ENCODE measurements around the gene MARK2. TPM values are rescaled to one million over a fixed set of nuclear protein-coding genes. Genes with fewer than 3 reads are reported as not detected.
"Not testable (repeated sequence)": the region's sequence is repeated elsewhere in the genome, so short reads cannot be mapped to it uniquely, and the experiment has no call there.

Gene MARK2
- total RNA-seq, 1 donor from 2014 or later: 41.5 TPM

DNA sequence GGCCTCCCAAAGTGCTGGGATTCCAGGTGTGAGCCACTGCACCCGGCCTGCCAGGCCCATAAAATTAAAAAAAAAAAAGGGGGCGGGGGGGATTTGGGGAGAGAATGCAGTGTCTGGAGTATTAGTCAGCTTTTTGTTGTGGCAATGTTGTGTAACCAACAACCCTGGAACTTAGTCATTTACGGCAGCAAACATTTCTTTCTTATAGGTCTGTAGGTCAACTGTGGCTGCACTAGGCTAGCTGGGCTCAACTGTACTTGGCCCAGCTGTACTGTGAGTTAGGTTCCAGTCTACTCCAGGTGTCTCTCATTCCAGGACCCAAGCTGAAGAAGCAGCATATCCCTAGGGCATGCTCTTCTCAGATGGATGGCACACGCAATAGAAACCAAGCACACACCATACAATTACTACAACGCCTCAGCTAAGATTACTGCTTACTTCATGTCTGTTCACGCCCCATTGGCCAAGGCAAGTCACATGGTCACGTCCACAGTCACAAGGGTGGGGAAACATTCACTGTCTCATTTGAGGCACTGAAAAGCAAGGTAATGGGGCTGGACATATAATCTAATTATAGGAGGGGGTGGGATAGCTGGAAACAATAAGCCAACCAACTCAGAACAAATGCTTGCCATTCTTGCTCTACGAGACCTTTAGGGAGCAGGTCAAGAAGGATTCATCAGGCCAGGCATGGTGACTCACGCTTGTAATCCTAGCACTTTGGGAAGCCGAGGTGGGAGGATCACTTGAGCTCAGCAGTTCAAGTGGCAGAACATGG is 36.1 kb upstream of the MARK2 start:
- Mint-ChIP-seq H3K27me3 (no peaks in the 10 kb centered on the region), H3K36me3 (ENCODE audit: low read depth) (no peaks in the 10 kb centered on the region), H3K4me3 (no peak overlapping the region), H3K4me1 (no peaks in the 10 kb centered on the region), H3K27ac (no peak overlapping the region), H3K9me3 (no peaks in the 10 kb centered on the region)
- TF ChIP-seq, protein P1, sequence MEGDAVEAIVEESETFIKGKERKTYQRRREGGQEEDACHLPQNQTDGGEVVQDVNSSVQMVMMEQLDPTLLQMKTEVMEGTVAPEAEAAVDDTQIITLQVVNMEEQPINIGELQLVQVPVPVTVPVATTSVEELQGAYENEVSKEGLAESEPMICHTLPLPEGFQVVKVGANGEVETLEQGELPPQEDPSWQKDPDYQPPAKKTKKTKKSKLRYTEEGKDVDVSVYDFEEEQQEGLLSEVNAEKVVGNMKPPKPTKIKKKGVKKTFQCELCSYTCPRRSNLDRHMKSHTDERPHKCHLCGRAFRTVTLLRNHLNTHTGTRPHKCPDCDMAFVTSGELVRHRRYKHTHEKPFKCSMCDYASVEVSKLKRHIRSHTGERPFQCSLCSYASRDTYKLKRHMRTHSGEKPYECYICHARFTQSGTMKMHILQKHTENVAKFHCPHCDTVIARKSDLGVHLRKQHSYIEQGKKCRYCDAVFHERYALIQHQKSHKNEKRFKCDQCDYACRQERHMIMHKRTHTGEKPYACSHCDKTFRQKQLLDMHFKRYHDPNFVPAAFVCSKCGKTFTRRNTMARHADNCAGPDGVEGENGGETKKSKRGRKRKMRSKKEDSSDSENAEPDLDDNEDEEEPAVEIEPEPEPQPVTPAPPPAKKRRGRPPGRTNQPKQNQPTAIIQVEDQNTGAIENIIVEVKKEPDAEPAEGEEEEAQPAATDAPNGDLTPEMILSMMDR (IDR thresholded peaks at IDR 0.05): no peak
- DNase-seq (no peak), ATAC-seq (ENCODE audit: low read depth) (no peak)
- POLR2A ChIA-PET: no interaction called here
- intact Hi-C loops (cut with micrococcal nuclease): no loop called here
- CTCF ChIA-PET: interaction anchor here (1.1 kb wide), 1 partner anchor 143 kb away, joined by 3 read pairs; no protein-coding TSS in a partner anchor

DNA sequence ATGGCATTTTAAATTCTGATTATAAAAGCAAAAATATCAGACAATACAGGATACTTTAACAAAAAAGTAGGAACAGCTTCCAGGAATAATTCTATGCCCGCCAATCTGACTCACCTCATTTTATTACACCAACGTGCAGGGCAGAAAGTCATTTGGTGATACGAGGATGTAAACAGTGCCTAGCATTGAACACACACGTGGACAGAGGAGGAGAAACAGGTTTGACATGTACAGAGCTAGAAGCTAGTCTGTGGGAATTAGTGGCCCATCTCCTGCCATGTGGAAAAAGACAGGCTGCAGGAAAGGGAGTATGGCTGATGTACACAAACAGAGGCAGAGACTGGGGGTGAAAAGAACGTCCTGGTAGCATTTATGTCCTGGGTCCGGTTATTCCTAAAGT is 34.7 kb upstream of the MARK2 start:
- H3K27me3 Mint-ChIP-seq: no peaks in the 10 kb centered on the region
- no peak for ATAC-seq (ENCODE audit: low read depth)
- no peak overlapping the region for H3K4me3 Mint-ChIP-seq
- no peak overlapping the region for H3K27ac Mint-ChIP-seq
- ChIA-PET POLR2A (no interaction called here), CTCF (no interaction called here)
- intact Hi-C loops (cut with micrococcal nuclease): no loop called here
- TF ChIP-seq, protein P1 (IDR thresholded peaks at IDR 0.05): no peak
- no peaks in the 10 kb centered on the region for H3K36me3 Mint-ChIP-seq (ENCODE audit: low read depth)
- H3K4me1 Mint-ChIP-seq: no peaks in the 10 kb centered on the region
- DNase-seq: no peak
- no peaks in the 10 kb centered on the region for H3K9me3 Mint-ChIP-seq

DNA sequence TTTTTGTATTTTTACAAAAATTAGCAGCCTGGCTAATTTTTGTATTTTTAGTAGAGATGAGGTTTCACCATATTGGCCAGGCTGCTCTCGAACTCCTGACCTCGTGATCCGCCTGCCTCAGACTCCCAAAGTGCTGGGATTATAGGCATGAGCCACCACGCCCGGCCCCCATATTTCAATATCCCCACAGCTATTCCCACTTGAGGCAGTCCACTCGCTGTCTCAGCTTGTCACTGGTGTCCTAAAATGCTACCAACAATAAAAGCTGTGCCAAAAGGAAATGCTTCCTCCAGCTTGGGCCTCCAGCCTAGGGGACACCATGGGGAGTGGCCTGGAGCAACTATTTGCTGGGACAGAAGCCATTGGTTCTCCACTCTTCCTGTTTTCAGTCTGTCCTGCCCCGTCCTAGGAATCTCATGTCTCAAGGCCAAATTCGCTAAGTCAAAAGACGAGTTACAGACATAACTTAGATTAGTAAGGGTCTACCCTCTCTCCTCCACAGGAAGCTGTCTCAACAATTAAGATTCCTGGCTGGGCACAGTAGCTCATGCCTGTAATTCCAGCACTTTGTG is 33.0 kb upstream of the MARK2 start:
- no peak for ATAC-seq (ENCODE audit: low read depth)
- Mint-ChIP-seq H3K9me3 (no peaks in the 10 kb centered on the region), H3K4me1 (no peaks in the 10 kb centered on the region), H3K27ac (no peak overlapping the region), H3K27me3 (no peaks in the 10 kb centered on the region), H3K36me3 (ENCODE audit: low read depth) (no peaks in the 10 kb centered on the region), H3K4me3 (no peak overlapping the region)
- POLR2A ChIA-PET: no interaction called here
- DNase-seq: no peak
- CTCF ChIA-PET: no interaction called here
- TF ChIP-seq, protein P1 (IDR thresholded peaks at IDR 0.05): no peak
- intact Hi-C loops (cut with micrococcal nuclease): no loop called here

DNA sequence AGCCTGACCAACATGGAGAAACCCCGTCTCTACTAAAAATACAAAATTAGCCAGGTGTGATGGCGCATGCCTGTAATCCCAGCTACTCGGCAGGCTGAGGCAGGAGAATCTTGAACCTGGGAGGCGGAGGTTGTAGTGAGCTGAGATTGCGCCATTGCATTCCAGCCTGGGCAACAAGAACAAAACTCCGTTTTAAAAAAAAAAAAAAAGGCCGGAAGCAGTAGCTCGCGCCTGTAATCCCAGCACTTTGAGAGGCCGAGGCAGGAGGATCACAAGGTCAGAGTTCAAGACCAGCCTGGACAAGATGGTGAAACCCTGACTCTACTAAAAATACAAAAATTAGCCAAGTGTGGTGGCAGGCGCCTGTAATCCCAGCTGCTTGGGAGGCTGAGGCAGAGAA is 28.5 kb upstream of the MARK2 start:
- H3K27me3 Mint-ChIP-seq; CTCF ChIA-PET; H3K27ac Mint-ChIP-seq; ATAC-seq (ENCODE audit: low read depth); DNase-seq; H3K36me3 Mint-ChIP-seq (ENCODE audit: low read depth); intact Hi-C loops (cut with micrococcal nuclease); H3K4me3 Mint-ChIP-seq; H3K9me3 Mint-ChIP-seq; POLR2A ChIA-PET: not testable (repeated sequence)
- peaks cover 20% of the 10 kb centered on the region for H3K4me1 Mint-ChIP-seq

DNA sequence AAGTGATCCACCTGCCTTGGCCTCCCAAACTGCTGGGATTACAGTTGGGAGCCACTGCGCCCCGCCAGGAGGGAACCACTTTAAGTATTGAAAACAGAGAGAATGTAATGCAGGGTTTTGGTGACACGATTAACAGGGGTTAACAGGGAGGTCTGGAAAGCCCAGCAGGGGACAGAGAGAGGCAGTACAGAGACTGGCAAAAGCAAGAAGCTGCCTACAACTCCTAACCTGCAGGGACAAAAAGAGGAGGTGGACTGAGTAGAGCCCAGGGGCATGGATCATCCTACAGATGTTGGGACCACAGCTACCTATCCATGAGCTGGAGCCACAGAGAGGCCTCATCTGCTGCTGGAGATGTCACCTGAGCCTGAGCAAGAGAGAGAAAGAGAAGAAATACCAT is 27.4 kb upstream of the MARK2 start:
- Mint-ChIP-seq H3K4me3 (no peak overlapping the region), H3K4me1 (peaks cover 21% of the 10 kb centered on the region), H3K27me3 (no peaks in the 10 kb centered on the region), H3K27ac (no peak overlapping the region), H3K36me3 (ENCODE audit: low read depth) (peaks cover 10% of the 10 kb centered on the region), H3K9me3 (no peaks in the 10 kb centered on the region)
- TF ChIP-seq, protein P1 (IDR thresholded peaks at IDR 0.05): no peak
- DNase-seq: no peak
- ChIA-PET CTCF (no interaction called here), POLR2A (no interaction called here)
- intact Hi-C loops (cut with micrococcal nuclease): no loop called here
- ATAC-seq (ENCODE audit: low read depth): no peak

Data from activated B cell treated with CpG ODN at 0.5 μM for 24 hours (primary cell).